ES-I3 (cell line): ENCODE measurements around the gene PPP4R3B.
"Not testable (repeated sequence)": the region's sequence is repeated elsewhere in the genome, so short reads cannot be mapped to it uniquely, and the experiment has no call there.

Experiments used
- H3K36me3 ChIP-seq: 2 replicates; pipeline ENCODE4 v1.6.1; 2013; ENCODE audit warnings: mild to moderate bottlenecking, low read length, control low read depth, moderate library complexity; ENCODE audit not compliant: insufficient read depth
- H3K4me1 ChIP-seq: 2 replicates; pipeline ENCODE4 v1.6.1; 2013; ENCODE audit warnings: mild to moderate bottlenecking, control low read depth, low read length; ENCODE audit not compliant: insufficient read depth
- H3K9ac ChIP-seq: 2 replicates; pipeline ENCODE4 v1.6.1; 2013; ENCODE audit warnings: low read depth, mild to moderate bottlenecking, low read length, moderate library complexity
- H3K9me3 ChIP-seq: 2 replicates; pipeline ENCODE4 v1.6.1; 2013; ENCODE audit warnings: mild to moderate bottlenecking, low read length, moderate library complexity; ENCODE audit not compliant: control insufficient read depth, insufficient read depth

The PPP4R3B gene

DNA sequence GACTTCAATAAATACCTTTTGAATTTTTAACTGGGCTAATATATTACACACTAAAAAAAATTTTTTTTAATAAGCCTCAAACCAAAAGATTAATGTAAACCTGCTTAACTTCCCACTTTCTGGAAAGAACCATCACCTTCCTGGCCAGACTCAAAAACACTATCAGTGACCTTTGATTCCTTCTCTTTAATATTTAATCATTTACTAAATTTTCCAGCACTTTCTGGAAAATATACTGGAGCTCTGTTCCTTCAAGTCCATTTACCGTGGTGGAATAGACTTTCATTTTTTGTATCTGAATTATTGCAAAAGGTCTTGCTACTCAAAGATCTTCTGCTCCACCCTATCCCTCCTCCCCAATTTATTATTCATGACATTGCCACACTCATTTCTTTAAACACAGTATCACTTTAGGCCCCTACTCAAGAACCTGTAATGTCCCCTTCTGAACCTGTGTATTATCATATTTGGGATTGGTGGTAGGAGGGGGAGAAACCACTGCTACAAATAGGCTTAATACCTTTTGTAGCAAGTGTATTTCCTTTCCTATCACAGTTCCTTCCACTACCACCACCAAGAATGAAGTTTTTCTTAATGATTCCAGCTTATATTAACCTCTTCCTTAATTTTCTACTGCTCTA is 7.4 kb downstream of the PPP4R3B start:
- Histone ChIP-seq H3K9ac (no peak overlapping the region), H3K36me3 (no peaks in the 10 kb centered on the region; the same call in 1 of the 2 replicates), H3K9me3 (no peaks in the 10 kb centered on the region), H3K4me1 (no peaks in the 10 kb centered on the region)

DNA sequence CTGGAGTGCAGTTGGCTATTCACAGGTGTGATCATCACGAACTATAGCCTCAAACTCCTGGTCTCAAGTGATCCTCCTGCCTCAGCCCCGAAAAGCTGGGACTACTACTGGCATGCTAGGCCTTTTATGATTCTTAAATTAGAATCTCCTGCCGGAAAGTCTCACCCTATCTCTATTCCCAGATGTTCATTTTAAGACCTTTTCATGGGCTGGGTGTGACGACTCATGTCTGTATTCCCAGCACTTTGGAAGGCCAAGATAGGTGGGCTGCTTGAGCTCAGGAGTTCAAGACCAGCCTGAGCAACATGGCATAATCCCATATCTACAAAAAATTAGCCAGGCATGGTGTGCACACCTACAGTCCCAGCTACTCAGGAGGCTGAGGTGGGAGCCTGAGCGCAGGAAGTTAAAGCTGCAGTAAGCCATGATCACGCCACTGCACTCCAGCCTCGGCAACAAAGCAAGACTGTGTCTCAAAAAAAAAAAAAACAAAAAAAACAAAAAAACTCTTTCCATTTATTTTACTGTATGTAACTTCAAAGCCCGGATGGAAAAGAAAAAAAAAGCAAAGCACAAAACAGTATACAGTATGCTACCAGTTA is 8.1 kb downstream of the PPP4R3B start:
- Histone ChIP-seq H3K9ac (no peak overlapping the region), H3K36me3 (no peaks in the 10 kb centered on the region; the same call in 1 of the 2 replicates), H3K9me3 (no peaks in the 10 kb centered on the region), H3K4me1 (no peaks in the 10 kb centered on the region)

DNA sequence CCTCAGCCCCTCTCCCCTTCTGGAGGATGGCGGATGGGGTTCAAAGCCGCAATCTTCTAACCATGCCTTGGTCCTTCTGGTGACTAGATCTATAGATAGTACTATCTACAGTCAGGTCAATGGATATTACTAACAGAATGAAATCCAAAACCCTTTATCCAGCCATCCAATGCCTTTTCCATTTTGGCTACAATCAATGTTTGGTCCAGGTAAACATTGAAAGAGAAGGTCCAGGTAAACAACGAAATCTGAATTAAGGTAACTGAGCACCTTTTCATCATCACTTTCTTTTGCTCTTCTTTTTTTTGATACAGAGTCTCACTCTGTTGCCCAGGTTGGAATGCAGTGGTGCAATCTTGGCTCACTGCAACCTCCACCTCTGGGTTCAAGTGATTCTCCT is 9.7 kb downstream of the PPP4R3B start:
- H3K9me3 ChIP-seq, result no peaks in the 10 kb centered on the region
- H3K4me1 ChIP-seq, result no peaks in the 10 kb centered on the region
- peaks cover 2% of the 10 kb centered on the region; the same call in 1 of the 2 replicates for H3K36me3 ChIP-seq

DNA sequence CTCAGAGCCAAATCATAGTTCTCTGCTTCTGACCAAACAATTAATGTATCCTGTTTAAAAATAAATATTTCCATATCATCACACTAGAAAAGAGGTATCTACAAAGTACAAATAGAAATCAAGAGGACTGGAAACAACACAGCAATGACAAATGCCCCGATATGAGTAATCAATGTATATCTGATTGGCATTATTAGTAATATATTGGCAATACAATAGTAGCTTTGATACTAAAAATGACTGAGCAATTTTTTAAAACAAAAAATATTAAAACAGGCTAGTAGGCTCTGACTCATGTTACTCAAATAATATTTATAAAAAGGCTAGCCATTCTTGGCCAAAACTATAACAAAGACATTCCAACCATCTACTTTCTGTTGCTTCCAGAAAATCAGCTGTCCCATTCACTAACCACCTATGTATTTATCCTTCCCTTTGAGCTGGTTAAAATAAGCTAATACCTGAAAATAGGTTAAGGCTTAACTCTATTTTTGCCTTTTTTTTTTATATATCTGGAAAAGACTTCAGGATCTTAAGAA is 13.3 kb downstream of the PPP4R3B start:
- Histone ChIP-seq H3K9ac (no peak overlapping the region), H3K36me3 (peaks cover 4% of the 10 kb centered on the region; the same call in 1 of the 2 replicates), H3K9me3 (no peaks in the 10 kb centered on the region), H3K4me1 (no peaks in the 10 kb centered on the region)

More for the DNA sequence above, 9.7 kb downstream of the PPP4R3B start:
- H3K9ac ChIP-seq, result no peak overlapping the region

DNA sequence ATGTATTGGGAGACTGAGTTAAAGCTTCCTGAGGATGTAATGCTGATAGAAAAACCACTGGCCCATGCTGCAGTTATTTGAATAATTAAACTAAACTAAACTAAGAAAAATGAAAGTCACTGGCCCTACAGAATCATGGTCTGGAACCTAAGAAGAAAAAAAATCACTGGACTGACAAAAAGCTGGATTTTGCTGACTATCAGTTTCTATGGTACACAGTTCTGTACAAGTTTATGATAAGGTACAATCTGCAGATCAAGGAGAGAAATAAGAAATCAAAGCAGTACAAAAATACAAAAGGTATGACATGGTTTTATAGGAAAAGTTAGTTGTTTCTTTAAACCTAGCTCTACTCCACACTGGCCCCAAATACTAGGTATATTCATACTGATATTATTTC is 15.6 kb downstream of the PPP4R3B start:
- H3K4me1 ChIP-seq, result no peaks in the 10 kb centered on the region
- H3K36me3 ChIP-seq, result peaks cover 10% of the 10 kb centered on the region; the same call in 1 of the 2 replicates
- no peaks in the 10 kb centered on the region for H3K9me3 ChIP-seq
- H3K9ac ChIP-seq, result no peak overlapping the region

DNA sequence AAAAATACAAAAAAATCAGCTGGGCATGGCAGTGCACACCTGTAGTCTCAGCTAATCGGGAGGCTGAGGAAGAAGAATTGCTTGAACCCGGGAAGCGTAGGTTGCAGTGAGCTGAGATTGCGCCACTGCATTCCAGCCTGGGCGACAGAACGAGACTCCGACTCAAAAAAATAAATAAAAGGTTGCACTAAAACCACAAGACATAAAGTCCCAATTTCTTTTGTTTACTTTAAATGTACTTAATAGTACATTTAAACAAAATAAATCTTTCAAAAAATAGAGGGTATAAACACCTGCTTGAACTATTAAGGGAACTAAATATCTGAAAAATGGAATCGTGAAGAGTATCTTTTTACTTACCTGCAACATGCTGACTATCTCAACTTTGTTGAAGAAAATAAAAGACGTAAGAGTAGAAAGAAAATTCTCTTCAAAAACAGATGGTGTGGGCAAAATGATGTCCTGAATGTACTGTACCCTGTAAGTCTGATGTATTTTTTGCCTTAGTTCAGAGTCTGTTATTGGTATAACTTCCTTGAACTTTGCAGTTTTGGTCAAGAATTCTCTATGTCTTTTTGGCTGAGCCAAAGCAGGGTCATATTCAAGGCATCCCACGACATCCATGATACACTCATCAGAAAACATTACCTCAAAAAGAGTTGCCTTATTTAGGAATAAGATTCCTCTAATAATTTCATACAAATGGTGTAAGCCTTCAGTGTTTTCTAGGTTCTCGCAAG is 19.2 kb downstream of the PPP4R3B start:
- H3K36me3 ChIP-seq, result peaks cover 10% of the 10 kb centered on the region; the same call in 1 of the 2 replicates
- no peaks in the 10 kb centered on the region for H3K4me1 ChIP-seq
- no peak overlapping the region for H3K9ac ChIP-seq
- H3K9me3 ChIP-seq, result no peaks in the 10 kb centered on the region

DNA sequence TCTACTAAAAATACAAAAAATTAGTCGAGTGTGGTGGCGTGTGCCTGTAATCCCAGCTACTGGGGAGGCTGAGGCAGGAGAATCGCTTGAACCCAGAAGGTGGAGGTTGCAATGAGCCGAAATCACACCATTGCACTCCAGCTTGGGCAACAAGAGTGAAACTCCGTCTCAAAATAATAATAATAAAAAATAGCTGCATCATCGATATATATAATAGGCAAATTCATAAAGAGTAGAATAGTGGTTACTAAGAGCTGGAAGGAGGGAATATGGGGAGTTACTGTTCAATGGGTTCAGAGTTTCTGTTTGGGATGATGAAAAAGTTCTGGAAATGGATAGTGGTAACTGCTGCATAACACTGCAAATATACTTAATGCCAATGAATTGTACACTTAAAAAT is 20.6 kb downstream of the PPP4R3B start:
- H3K36me3 ChIP-seq, H3K4me1 ChIP-seq, H3K9me3 ChIP-seq, H3K9ac ChIP-seq: not testable (repeated sequence)

DNA sequence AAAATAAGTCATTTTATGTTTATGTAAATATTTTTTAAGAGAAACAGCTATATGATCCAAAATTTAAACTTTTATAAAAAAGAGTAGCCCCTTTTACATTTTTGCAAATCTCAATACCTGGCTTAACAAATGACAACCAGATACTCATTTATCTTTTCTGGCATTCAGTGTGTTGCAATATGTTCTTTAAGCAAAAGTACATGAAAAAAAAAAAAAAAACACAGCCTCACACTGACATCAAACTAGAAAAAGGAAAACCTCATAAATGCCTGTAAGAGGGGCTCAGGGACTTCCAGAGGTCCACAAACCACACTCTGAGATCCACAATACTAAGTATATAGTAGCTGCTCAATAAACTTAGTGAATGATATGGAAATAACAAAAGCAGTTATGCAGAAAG is 21.9 kb downstream of the PPP4R3B start:
- H3K9me3 ChIP-seq, result no peaks in the 10 kb centered on the region
- H3K9ac ChIP-seq, result no peak overlapping the region
- no peaks in the 10 kb centered on the region for H3K4me1 ChIP-seq
- H3K36me3 ChIP-seq, result peaks cover 6% of the 10 kb centered on the region; the same call in 1 of the 2 replicates

DNA sequence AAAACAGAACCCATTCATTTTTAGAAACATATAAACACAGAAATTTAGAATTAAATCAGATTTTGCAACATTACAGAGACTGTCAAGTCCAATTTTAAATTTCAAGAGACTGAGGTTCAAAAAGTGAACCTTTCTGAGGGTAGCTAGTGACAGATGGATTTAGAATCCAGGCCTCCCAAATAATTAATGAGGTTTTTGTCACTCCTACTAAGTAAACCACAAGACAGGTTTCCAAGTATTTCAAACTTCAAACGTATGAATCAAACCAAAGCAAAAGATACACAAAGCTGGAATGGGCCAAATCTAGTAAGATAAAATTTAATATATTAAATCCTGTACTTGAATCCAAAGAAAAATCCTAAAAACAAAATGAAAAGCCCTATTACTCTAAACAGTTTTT is 25.3 kb downstream of the PPP4R3B start:
- H3K36me3 ChIP-seq, result no peaks in the 10 kb centered on the region

DNA sequence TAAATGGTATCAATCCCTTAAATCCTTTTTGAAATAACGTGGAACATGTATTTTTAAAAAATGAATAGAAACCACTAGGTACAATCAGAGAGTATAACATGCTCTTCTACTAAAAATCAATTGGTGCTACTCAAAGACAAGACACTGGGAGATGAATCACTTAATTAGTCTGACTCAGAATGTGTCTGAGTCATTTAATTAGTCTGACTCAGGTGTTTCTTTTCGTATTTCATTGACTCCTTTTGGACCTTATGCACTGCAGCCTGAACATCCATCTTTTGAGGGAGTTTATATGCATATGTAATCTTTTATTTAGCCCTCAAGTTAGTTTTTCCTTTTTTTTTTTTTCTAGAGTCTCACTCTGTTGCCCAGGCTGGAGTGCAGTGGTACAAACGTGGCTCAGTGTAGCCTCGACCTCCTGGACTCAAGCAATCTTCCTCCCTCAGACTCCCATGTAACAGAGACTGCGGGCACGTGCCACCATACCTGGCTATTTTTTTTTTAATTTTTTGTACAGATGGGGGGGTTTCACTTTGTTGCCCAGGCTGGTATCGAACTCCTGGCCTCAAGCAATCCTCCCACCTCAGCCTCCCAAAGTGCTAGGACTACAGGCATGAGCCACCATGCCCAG is 26.5 kb downstream of the PPP4R3B start:
- Histone ChIP-seq H3K36me3 (no peaks in the 10 kb centered on the region), H3K9me3 (no peaks in the 10 kb centered on the region), H3K4me1 (peaks cover 3% of the 10 kb centered on the region; the same call in 1 of the 2 replicates), H3K9ac (no peak overlapping the region)

More for the DNA sequence above, 25.3 kb downstream of the PPP4R3B start:
- Histone ChIP-seq H3K9ac (no peak overlapping the region), H3K9me3 (no peaks in the 10 kb centered on the region), H3K4me1 (no peaks in the 10 kb centered on the region)

DNA sequence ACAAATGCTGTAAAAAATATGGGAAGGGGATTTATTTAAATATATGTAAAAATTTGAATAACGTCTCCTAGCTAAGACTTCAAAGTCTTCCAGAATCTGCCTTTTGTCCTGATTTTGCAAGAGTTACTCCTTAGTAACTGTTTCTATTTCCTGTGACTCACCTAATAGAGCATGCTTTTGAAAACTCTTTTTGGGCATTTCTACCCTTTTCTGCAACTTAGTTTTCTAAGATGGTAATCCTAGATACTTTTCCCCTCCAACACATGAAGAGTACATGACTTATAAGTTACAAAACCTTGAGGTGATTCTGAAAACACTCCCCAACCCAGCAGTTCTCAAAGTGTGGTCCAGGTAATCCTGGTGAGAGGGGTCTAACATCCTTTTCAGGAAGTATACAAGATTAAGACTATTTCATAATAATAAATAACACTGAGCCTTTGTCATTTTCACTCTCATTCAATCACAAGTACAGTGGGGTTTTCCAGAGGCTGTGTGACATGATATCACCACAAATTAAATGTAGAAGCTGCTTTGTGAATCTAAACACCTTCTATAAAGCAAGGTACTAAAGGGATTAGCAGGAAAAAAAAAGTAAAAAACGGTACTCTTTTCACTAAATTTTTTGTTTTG is 31.9 kb downstream of the PPP4R3B start:
- peaks cover 12% of the 10 kb centered on the region; the same call in 1 of the 2 replicates for H3K4me1 ChIP-seq
- no peak overlapping the region for H3K9ac ChIP-seq
- H3K9me3 ChIP-seq, result no peaks in the 10 kb centered on the region
- no peaks in the 10 kb centered on the region for H3K36me3 ChIP-seq

DNA sequence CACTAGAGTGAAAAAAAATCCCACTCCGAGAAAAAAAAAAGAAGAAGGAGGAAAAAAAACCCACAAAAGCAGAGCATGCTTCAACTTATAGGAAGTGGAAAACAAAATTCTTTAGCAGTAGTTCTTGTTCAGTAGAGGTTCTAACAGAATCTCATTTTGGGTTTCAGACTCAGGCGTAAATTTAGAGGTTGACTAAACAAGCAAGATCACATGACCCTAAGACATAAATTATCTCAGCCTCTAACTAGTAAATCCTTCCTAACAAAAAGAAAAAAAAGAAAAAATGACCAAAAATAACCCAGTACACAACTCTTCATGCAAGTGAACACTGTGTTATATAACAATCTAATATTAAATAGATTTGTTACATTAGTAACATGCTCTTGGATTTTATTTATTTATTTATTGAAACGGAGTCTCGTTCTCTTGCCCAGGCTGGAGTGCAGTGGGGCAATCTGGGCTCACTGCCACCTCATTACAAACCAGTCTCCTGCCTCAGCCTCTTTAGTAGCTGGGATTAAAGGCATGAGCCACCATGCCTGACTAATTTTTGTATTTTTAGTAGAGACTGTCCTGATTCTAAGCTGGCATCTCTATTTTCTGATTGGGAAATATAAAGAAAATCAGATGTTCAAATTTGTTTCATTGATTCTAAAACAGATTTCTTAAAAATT is 35.4 kb downstream of the PPP4R3B start:
- peaks cover 12% of the 10 kb centered on the region; the same call in 1 of the 2 replicates for H3K4me1 ChIP-seq
- H3K9me3 ChIP-seq, result no peaks in the 10 kb centered on the region
- H3K36me3 ChIP-seq, result no peaks in the 10 kb centered on the region
- no peak overlapping the region for H3K9ac ChIP-seq

DNA sequence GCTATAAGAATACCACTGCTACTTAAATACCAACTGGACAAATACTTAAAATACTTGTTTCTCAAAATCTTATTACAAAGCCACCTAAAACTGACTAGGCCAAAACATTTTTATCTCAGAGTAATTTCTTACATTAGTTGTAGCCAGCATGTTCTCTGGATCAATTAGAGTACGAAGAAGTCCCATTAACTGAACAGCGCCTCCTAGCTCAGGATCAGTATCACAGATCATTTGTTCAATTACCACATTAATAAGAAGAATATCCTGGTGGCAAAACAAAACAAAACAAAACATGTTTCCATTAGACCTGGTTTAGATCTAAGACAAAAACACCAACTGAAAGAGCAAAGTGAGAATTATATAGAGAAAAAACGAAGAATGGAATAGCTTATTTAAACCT is 36.0 kb downstream of the PPP4R3B start:
- Histone ChIP-seq H3K9me3 (no peaks in the 10 kb centered on the region), H3K4me1 (peaks cover 10% of the 10 kb centered on the region; the same call in 1 of the 2 replicates), H3K36me3 (no peaks in the 10 kb centered on the region), H3K9ac (no peak overlapping the region)
